IMR-90 (cell line): ENCODE measurements around the gene TSEN54. TPM values are rescaled to one million over a fixed set of nuclear protein-coding genes. Genes with fewer than 3 reads are reported as not detected.
A peak's percentile ranks its signal among the peaks of the same experiment; 100 is the strongest.

Experiments used
- ATAC-seq: fragments of 200-7000 bp; cut with Tn5 transposase; 2 replicates; pipeline ENCODE4 v1.9.1; 2020; ENCODE audit warnings: low read depth, mild to moderate bottlenecking, moderate library complexity
- BruUV-seq: library from RNA; stranded (reverse); fragments of 400-500 nt; replicated peaks from 2 replicates; lab custom pipeline; 2021; lab: Mats Ljungman, UMichigan
- CTCF ChIA-PET: fragments of 300-600 bp; formaldehyde crosslinking; extraction: SDS; loops from one replicate; lab custom pipeline; 2021; ENCODE audit warnings: antibody characterized with exemption; lab: Yijun Ruan, JAX
- POLR2A ChIA-PET: fragments of 300-600 bp; sonication (Branson Sonifier 250); formaldehyde crosslinking; loops from one replicate; lab custom pipeline; 2022; ENCODE audit warnings: antibody characterized with exemption; ENCODE audit not compliant: unreplicated experiment; lab: Charles Lee
- DNase-seq: peaks from one replicate; pipeline ENCODE4 v3.0.0; 2013
- H2AFZ ChIP-seq: replicated peaks from 2 replicates; pipeline ENCODE3; 2013; ENCODE audit warnings: low read length, mild to moderate bottlenecking; ENCODE audit not compliant: poor library complexity
- H2AK5ac ChIP-seq: 2 replicates; pipeline ENCODE4 v1.6.1; 2013; ENCODE audit warnings: low read depth, low read length, inconsistent platforms
- H2AK9ac ChIP-seq: replicated peaks from 2 replicates; pipeline ENCODE3; 2013; ENCODE audit warnings: mild to moderate bottlenecking, low read depth, low read length, moderate library complexity; ENCODE audit not compliant: poor library complexity
- H2BK120ac ChIP-seq: 2 replicates; pipeline ENCODE4 v1.6.1; 2013; ENCODE audit warnings: low read depth, low read length, inconsistent platforms
- H2BK15ac ChIP-seq: 3 replicates; pipeline ENCODE4 v1.6.1; 2013; ENCODE audit warnings: low read depth, low read length, inconsistent platforms
- H2BK20ac ChIP-seq: 2 replicates; pipeline ENCODE4 v1.6.1; 2013; ENCODE audit warnings: low read depth, mild to moderate bottlenecking, inconsistent platforms, low read length, moderate library complexity
- H2BK5ac ChIP-seq: 2 replicates; pipeline ENCODE4 v1.6.1; 2013; ENCODE audit warnings: mild to moderate bottlenecking, low read depth, low read length, inconsistent platforms; ENCODE audit not compliant: poor library complexity, severe bottlenecking
- H3K14ac ChIP-seq: replicated peaks from 2 replicates; pipeline ENCODE4 v1.6.1; 2013; ENCODE audit warnings: low read depth, low read length, inconsistent platforms
- H3K18ac ChIP-seq: 2 replicates; pipeline ENCODE4 v1.6.1; 2013; ENCODE audit warnings: low read depth, low read length, control low read depth
- H3K23ac ChIP-seq: 2 replicates; pipeline ENCODE4 v1.6.1; 2013; ENCODE audit warnings: low read depth, low read length, inconsistent platforms
- H3K27ac ChIP-seq: 2 replicates; pipeline ENCODE4 v1.5.1; 2013; ENCODE audit warnings: mild to moderate bottlenecking, control low read depth, low read length; ENCODE audit not compliant: insufficient read depth
- H3K27me3 ChIP-seq: 2 replicates; pipeline ENCODE4 v1.6.1; 2013; ENCODE audit warnings: low read length; ENCODE audit not compliant: control insufficient read depth, insufficient read depth
- H3K36me3 ChIP-seq: 2 replicates; pipeline ENCODE4 v1.6.1; 2013; ENCODE audit warnings: low read length, mixed read lengths; ENCODE audit not compliant: control insufficient read depth, insufficient read depth
- H3K4ac ChIP-seq: 2 replicates; pipeline ENCODE4 v1.6.1; 2013; ENCODE audit warnings: low read depth, low read length, inconsistent platforms
- H3K4me1 ChIP-seq: 2 replicates; pipeline ENCODE4 v1.6.1; 2013; ENCODE audit warnings: low read length, mixed read lengths; ENCODE audit not compliant: control insufficient read depth, insufficient read depth
- H3K4me2 ChIP-seq: 2 replicates; pipeline ENCODE4 v1.6.1; 2013; ENCODE audit warnings: low read depth, mild to moderate bottlenecking, control low read depth, low read length, moderate library complexity
- H3K4me3 ChIP-seq: 2 replicates; pipeline ENCODE4 v1.5.1; 2013; ENCODE audit warnings: low read depth, mild to moderate bottlenecking, control low read depth, low read length, moderate library complexity; ENCODE audit not compliant: insufficient read depth
- H3K56ac ChIP-seq: 2 replicates; pipeline ENCODE4 v1.6.1; 2013; ENCODE audit warnings: low read length, inconsistent platforms; ENCODE audit not compliant: insufficient read depth; ENCODE audit errors: extremely low read depth
- H3K79me1 ChIP-seq, 2 experiments: 2 replicates each; pipeline ENCODE4 v1.6.1; 2013; ENCODE audit warnings: low read length in 2 of 2, inconsistent platforms in 1 of 2, low read depth in 1 of 2
- H3K9ac ChIP-seq: 2 replicates; pipeline ENCODE4 v1.6.1; 2013; ENCODE audit warnings: low read depth, low read length, control low read depth
- H3K9me1 ChIP-seq: 2 replicates; pipeline ENCODE4 v1.6.1; 2013; ENCODE audit warnings: low read length, inconsistent platforms; ENCODE audit not compliant: insufficient read depth
- H3K9me3 ChIP-seq: 2 replicates; pipeline ENCODE4 v1.6.1; 2013; ENCODE audit warnings: low read length; ENCODE audit not compliant: control insufficient read depth, insufficient read depth
- H4K20me1 ChIP-seq: 2 replicates; pipeline ENCODE4 v1.6.1; 2013; ENCODE audit warnings: low read length, inconsistent platforms; ENCODE audit not compliant: insufficient read depth
- H4K5ac ChIP-seq: 2 replicates; pipeline ENCODE4 v1.6.1; 2013; ENCODE audit warnings: mild to moderate bottlenecking, low read depth, low read length, control low read depth
- H4K8ac ChIP-seq, 2 experiments: 2 replicates each; pipeline ENCODE4 v1.6.1; 2013; ENCODE audit warnings: low read depth in 2 of 2, low read length in 2 of 2, control low read depth in 1 of 2, inconsistent platforms in 1 of 2
- H4K91ac ChIP-seq: 2 replicates; pipeline ENCODE4 v1.6.1; 2013; ENCODE audit warnings: low read depth, low read length, inconsistent platforms; ENCODE audit not compliant: insufficient read depth
- CEBPB ChIP-seq: IDR thresholded peaks from 2 replicates; pipeline ENCODE4 v1.6.1; 2012; ENCODE audit warnings: low read depth, low read length, improper control_type of control experiment
- CHD1 ChIP-seq: IDR thresholded peaks from 2 replicates; pipeline ENCODE4 v1.6.1; 2012; ENCODE audit warnings: low read depth, low read length, improper control_type of control experiment
- MAFK ChIP-seq: IDR thresholded peaks from 2 replicates; pipeline ENCODE4 v1.6.1; 2012; ENCODE audit warnings: low read depth, low read length, improper control_type of control experiment
- NFE2L2 ChIP-seq: fragments of 150-350 bp; IDR thresholded peaks from 2 replicates; pipeline ENCODE4 v1.6.1; 2016; ENCODE audit warnings: low read depth, mild to moderate bottlenecking, low read length
- WGBS, 2 experiments: methylation state at CpG; one replicate each; pipeline versions ENCODE4 v1.1.5 to v1.1.7; 2013; ENCODE audit warnings: missing lambda C conversion rate in 2 of 2; ENCODE audit not compliant: insufficient read length in 1 of 2; ENCODE audit errors: extremely low coverage in 2 of 2; 5-methylcytosine and 5-hydroxymethylcytosine counted together
- dilution Hi-C: fragments of 300-500 bp; cut with HindIII; formaldehyde crosslinking; loops from one replicate; pipeline ENCODE4 v1.14.3; 2018; ENCODE audit warnings: low sequenced_read_pairs; ENCODE audit not compliant: unreplicated experiment
- in situ Hi-C: fragments of 300-500 bp; cut with MboI; formaldehyde crosslinking; loops from 3 replicates; pipeline ENCODE4 v1.14.3; 2019; ENCODE audit warnings: low sequenced_read_pairs, inconsistent platforms, mixed read lengths
- intact Hi-C: fragments of 100-400 bp; cut with micrococcal nuclease; formaldehyde crosslinking; loops from 2 replicates; pipeline ENCODE4 v1.10.0; 2022
- polyA plus RNA-seq, 3 experiments: library from polyadenylated mRNA; depleted of rRNA; stranded (reverse); fragments of >200 nt; gene quantifications; 2 replicates each; pipeline ENCODE4 v1.2.3, GENCODE V29; 2012; ENCODE audit warnings: low replicate concordance in 1 of 3
- total RNA-seq: library from RNA; depleted of rRNA; stranded (reverse); fragments of >200 nt; gene quantifications from 2 replicates; pipeline ENCODE4 v1.2.3, GENCODE V29; 2012

Gene TSEN54
- total and polyA plus RNA-seq, 2 of the 4 experiments (the other 2 are of a cell fraction): 7.2 to 14.9 TPM

DNA sequence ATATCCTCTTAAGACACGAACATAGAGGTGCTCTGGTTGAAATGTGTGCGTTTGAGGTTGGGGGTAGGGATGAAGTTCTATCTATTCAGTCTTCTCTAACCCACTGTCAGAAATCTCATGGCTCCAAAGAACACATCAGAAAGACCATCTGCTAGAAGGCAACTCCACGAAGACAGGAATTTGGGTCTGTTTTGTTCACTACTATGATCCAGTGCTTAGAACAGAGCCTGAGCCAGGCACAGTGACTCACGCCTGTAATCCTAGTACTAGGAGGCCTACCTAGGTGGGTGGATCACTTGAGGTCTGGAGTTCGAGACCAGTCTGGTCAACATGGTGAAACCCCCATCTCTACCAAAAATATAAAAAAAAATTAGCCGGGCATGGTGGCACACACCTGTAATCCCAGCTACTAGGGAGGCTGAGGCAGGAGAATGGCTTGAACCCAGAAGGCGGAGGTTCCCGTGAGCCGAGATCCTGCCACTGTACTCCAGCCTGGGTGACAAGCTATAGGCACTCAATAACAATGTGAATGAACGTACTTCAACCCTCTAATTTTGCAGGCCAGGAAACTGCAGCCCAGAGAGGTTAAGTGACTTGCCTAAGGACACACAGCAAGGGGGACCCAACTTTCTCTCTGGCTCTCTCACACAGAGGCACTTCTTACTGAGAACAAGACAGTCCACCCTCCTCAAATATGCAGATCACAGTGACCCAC, 3.2 kb upstream of the TSEN54 start:
- no peak overlapping the region for H4K8ac ChIP-seq
- in situ Hi-C loops: loop anchor here (5.0 kb wide), 1 partner anchor 86 kb away; no protein-coding TSS in a partner anchor
- WGBS, 2 experiments: 100% methylated on average over 3 of the region's 10 CpGs; no CpG with 5 or more reads in 1 of the 2 experiments

More for the DNA sequence above, 3.2 kb upstream of the TSEN54 start:
- no peak for ATAC-seq
- no peak overlapping the region for H3K4ac ChIP-seq
- H2AFZ ChIP-seq: no peak overlapping the region
- no peak overlapping the region for H4K91ac ChIP-seq
- H3K4me1 ChIP-seq: peaks cover 15% of the 10 kb centered on the region
- H3K36me3 ChIP-seq: peaks cover 15% of the 10 kb centered on the region
- no peak overlapping the region for H2BK120ac ChIP-seq
- peaks cover 42% of the 10 kb centered on the region for H4K20me1 ChIP-seq
- TF ChIP-seq CHD1 (no peak), MAFK (no peak), CEBPB (no peak), NFE2L2 (no peak)
- H3K79me1 ChIP-seq: peaks cover 33 to 80% of the 10 kb centered on the region in 2 experiments
- H3K56ac ChIP-seq: no peak overlapping the region
- BruUV-seq: no TSS peak
- no peak overlapping the region for H2AK9ac ChIP-seq
- POLR2A ChIA-PET: no interaction called here
- no peak overlapping the region for H2BK15ac ChIP-seq
- CTCF ChIA-PET: interaction anchor here (0.6 kb wide), 1 partner anchor 32 kb away, joined by 3 read pairs; no protein-coding TSS in a partner anchor
- dilution Hi-C loops (no loop called here), intact Hi-C loops (loop anchor here (10.0 kb wide), 1 partner anchor 238 kb away; the partner anchor contains the start of gene MIF4GD)
- no peak overlapping the region for H3K4me3 ChIP-seq
- H3K14ac ChIP-seq: no peak overlapping the region
- no peaks in the 10 kb centered on the region for H3K27me3 ChIP-seq
- H3K9me1 ChIP-seq: peaks cover 13% of the 10 kb centered on the region; the same call in 1 of the 2 replicates
- DNase-seq: peak; percentile 50
- no peak overlapping the region for H3K27ac ChIP-seq
- no peak overlapping the region for H3K4me2 ChIP-seq
- no peak overlapping the region for H3K9ac ChIP-seq
- no peak overlapping the region for H2BK20ac ChIP-seq
- no peak overlapping the region for H2AK5ac ChIP-seq
- H3K9me3 ChIP-seq: no peaks in the 10 kb centered on the region
- no peak overlapping the region for H3K18ac ChIP-seq
- no peak overlapping the region for H2BK5ac ChIP-seq
- no peak overlapping the region for H4K5ac ChIP-seq
- no peak overlapping the region for H3K23ac ChIP-seq
